CD4-positive, alpha-beta T cell treated with Interleukin-12 subunit alpha and Interleukin-12 subunit beta, for 1 hour (primary cell): ENCODE measurements around the gene TIGIT.

Experiments used
- DNase-seq: peaks from one replicate; pipeline ENCODE4 v3.0.0-alpha.2; 2020

TIGIT gene

GRCh38 chr3:114314282-114314681 is 20.5 kb downstream of the TIGIT start:
- DNase-seq, result no peak

DNA sequence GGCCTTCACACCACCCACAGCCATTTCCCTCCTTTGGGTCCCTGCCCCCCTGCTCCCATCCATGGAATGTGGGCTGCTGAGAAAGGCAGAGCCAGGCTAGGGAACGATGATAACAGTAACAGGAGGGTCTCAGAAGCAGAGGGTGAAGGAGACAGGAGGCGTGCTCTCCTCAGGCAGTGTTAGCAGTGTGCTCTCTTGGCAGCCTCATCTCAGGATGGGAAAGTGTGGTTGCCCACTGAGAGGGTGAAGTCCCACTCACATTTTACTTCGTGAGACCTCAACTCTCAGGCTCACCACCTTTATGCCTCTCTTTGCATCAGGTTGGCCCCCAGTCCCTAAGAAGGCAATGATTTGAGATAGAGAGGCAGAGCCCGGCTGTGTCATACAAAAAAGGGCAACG is 24.5 kb downstream of the TIGIT start:
- no peak for DNase-seq

- DNase-seq, result no peak
Measured at GRCh38 chr3:114319453-114319852, 25.6 kb downstream of the TIGIT start.

- DNase-seq, result no peak
Measured at GRCh38 chr3:114320246-114320645, 26.4 kb downstream of the TIGIT start.

DNA sequence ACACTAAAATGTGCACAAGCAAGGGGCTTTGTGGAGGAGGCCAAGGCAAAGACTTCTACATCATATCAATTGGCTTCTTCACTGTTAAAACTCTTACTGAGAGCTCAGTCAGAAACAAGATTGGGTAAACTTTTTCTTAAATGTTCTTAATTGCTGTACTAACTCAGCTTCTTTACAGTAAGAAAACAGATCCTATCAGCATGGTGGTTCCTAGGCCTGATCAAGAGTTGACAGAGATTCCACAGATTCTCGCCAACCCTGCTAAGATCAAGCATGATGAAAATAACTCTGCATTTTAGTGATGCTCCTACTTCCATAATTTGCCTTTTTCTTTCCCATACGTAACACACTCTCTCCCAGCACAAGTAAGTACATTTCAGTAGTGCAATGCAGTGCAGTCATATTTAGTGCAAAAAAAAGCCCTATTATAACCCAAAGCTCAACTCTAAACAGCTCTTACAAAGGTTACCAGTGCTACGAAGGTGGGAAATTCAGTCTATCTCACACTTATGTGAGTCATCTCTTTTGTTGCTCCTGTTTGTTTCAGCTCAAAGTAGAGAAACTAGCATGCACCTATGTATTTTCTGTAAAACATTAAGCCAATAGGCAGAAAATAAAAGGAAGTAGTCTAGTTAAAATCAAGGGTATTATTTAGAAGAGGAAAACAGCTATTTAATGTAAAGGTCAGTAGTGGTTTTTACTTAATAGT is 29.9 kb downstream of the TIGIT start:
- DNase-seq, result peak; percentile 32

DNA sequence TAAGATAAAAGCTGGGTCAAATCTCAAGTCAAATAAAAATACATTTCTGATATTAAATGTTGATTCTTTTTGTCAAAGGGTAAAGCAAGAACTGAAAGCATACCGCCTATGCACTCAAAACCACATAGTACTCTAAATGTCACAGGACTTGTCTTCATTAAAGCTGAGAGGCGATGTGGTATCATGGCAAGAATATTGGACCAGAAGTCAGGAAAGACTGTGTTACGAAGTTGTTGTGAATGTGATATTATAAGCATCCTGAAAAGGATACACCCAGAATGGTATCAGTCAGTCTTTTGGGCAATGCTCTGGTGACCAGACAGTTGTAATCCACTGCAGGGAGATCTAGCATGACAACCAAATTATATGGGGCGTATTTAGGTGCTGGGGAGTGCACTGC is 33.8 kb downstream of the TIGIT start:
- DNase-seq, result no peak

DNA sequence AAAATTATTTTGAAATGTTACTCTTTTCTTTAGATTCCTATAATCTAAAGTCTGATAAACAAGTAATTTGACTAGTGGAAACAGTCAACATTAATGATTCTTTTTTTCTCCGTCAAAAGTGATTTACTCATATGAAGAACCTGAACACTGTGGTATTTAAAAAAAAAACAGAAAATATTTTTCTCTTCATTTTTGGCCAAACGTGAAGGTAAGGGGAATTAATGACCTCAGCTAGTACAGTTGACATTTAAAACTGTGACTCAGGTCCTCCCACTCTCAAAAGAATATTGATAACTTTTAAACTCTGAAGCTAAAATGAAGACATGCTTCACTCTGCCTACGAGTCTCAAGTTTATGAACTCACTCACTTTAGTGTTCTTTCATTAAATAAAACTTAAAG is 34.5 kb downstream of the TIGIT start:
- DNase-seq, result no peak

DNA sequence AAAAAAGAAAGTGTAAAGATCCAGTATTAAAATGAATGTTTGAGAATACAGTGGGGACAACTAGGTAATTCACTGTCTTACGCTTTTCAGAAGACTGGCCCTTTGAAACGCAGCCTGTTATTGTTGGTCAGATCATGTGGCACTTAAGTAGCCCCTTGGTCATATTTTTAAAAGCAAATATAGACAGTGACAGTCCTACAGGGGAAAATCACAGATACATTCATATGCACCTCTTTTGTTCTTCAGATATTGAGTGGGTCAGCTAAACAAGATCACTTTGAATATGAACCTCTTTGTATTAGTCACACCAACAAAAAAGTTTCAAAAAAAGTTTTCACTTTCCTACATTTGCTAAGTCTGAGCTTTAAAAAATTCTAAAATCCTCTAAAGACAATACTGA is 36.0 kb downstream of the TIGIT start:
- no peak for DNase-seq

- no peak for DNase-seq
Measured at GRCh38 chr3:114331007-114331406, 37.2 kb downstream of the TIGIT start.

- DNase-seq, result no peak
Measured at GRCh38 chr3:114331710-114332109, 37.9 kb downstream of the TIGIT start.

GRCh38 chr3:114332342-114333179 is 38.7 kb downstream of the TIGIT start:
- peak; percentile 32 for DNase-seq

GRCh38 chr3:114333180-114333922 is 39.5 kb downstream of the TIGIT start:
- no peak for DNase-seq

GRCh38 chr3:114333923-114334240 is 40.1 kb downstream of the TIGIT start:
- DNase-seq, result no peak

- no peak for DNase-seq
Measured at GRCh38 chr3:114336122-114336697, 42.4 kb downstream of the TIGIT start.

DNA sequence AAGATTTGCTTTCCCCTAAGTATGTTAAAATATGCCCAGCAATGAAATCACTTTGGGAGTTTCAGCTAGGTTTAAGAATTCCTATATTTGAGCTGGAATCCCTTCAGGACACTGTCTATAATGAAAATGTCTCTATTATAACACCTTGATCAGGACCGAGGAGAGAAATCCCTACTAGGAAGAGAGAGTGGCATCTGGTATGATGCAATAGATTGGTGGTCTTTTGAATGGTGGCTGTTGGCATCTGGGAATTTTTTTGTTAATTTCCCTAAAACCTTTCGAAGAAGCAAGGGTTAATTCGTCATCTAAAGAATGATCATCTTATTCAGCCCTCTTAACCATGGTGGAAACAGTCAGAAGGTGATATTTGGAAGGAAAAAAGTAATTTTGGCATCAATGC is 43.0 kb downstream of the TIGIT start:
- no peak for DNase-seq

DNA sequence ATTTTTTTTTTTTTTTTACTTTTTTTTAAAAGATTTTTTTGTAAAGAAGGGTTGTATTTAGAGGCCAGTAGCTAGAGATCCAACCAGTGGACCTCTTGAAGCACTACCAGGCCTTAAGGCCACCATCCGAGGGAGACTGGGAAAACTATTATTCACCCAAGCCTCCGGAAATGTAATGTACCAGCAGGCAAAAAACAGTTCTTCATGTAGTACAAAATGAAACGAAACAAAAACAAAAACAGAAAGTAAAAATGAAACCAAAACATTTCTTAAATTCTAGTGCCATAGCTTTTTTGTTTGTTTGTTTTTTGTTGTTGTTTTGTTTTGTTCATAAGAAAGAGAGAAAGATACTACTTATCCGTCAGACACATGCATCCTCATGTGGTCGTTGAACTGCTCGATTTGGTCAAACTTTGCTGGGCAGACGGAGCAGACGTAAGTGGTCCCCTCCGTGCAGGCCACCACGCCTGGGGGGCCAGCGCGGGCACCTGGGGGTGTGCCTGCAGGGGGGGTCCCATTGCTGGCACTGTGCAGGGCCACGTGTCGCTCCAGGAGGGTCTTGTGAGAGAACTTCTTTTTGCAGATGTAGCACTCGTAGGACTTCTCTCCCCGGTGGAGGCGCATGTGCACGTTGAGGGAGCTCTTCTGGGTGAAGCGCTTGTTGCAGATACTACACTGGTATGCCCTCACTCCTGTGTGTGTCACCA is 45.0 kb downstream of the TIGIT start:
- peak; percentile 39 for DNase-seq

DNA sequence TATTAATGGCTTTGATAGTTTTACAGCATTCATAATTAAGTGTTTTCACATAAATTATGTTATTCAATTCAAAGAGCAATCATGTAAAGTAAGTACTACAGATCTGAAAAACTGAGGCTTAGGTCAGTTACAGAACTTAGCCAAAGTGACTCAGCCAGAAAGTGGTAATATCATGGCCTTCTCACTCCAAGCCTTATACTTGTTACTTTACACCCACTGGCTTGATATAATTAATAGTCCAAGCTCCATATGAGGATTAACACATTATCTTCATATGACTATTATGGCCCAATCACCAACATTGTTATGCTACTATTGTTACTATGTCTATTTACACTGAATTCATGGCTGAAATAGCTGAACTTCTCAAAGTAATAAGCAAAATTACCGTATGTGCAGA is 50.7 kb downstream of the TIGIT start:
- DNase-seq, result no peak

GRCh38 chr3:114350271-114350670 is 56.4 kb downstream of the TIGIT start:
- no peak for DNase-seq

DNA sequence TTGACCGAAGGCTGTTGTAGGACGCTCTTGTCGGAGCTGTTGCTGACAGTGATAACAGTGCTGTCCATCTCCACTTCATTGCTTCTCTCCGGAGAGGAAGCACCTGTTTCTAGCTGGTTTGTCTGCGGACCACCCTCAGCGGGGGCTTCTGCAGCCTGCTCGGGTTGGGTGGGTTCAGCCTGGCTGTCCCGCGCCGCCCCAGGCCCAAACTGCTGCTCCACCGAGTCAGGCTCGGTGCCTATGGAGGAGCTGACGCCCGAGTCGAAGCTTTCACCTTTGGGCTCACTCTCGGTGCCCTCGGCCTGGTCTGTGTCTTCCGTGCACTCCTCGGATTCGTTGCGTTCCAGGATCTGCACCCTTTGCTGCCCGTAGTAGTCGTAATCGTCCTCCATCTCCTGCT is 56.9 kb downstream of the TIGIT start:
- DNase-seq, result no peak

GRCh38 chr3:114351123-114351821 is 57.4 kb downstream of the TIGIT start:
- no peak for DNase-seq

DNA sequence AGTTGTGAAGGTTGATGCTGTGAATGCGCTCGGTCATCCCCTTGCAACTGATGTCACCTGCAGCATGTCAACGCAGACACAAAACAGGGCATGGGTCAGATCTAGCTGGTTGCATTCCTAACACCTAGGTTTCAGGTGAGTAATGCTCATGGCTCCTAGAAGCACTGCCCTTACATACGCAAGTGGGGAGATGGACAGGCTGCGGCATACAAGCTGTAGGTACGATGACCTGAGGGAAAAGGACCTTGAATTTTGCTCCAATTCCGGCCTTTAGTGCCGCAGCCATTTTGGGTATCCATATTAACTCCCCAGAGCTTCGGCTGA is 58.0 kb downstream of the TIGIT start:
- no peak for DNase-seq

DNA sequence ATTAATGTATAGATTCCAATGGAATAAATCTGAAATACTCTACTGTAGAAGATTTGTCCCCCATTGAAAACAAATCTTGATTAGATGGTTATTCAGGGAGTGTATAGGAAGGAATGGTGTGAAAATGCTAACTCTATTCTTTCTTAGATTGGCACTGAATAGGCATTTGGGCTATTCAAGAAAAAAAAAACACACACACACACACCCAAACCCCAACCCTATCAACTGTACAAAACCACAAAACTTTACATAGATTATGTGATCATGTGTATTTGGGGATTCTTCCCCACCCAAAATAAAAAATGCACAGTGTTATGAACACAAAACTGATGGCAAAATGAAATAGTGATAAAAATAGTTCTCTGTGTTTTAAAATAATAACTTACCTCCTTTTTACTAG is 61.8 kb downstream of the TIGIT start:
- no peak for DNase-seq
